ENCODE results near the gene TPCN2.

DNA sequence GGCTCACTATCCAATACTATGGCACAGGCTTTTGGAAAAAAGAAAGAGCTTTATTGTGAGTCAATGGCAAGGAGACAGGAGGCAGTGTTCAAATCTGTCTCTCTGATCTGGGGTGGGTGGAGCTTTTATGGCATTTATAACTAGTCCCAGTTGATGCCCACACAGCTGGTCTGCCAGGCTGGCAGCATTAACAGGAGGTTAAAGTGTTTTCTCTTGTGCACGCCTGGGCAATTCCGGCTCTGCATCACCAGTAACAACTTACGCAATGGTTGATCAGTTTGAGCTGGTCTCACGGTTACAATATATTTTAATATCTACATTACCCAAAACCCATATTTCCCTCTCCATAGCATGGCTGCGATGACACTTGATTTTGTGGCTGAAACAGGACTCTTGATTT lies 91.9 kb downstream of the TPCN2 start:
- TF ChIP-seq CTCF (IDR thresholded peaks at IDR 0.05; ENCODE audit: insufficient read depth, low read length, poor library complexity, severe bottlenecking) (no peak), EZH2phosphoT487 (conservative IDR thresholded peaks at IDR 0.05; ENCODE audit: low read length) (no peak)

Data from SU-DHL-6 (cell line).